Measurements from ENCODE around the gene MAN2A2.

Gene MAN2A2

DNA sequence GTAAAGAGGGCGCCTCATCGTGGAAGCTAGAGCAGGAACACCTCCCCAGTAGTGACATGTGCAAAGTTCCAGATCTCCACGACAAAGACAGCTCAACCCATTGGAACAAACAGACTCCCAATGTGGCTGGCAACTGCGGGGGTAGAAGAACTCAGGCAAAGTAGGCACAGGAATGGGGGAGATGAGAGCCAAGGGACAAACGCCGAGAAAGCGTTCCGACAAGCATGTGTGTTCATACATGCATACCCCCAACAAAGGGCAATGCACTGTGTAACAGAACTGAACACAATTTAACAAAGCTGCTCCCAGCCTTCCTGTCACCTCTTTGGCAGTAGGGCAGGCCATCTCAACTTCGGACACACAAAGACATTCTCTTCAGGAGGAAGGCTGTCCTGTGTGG is 63.2 kb downstream of the MAN2A2 start:
- TF ChIP-seq, protein P1, sequence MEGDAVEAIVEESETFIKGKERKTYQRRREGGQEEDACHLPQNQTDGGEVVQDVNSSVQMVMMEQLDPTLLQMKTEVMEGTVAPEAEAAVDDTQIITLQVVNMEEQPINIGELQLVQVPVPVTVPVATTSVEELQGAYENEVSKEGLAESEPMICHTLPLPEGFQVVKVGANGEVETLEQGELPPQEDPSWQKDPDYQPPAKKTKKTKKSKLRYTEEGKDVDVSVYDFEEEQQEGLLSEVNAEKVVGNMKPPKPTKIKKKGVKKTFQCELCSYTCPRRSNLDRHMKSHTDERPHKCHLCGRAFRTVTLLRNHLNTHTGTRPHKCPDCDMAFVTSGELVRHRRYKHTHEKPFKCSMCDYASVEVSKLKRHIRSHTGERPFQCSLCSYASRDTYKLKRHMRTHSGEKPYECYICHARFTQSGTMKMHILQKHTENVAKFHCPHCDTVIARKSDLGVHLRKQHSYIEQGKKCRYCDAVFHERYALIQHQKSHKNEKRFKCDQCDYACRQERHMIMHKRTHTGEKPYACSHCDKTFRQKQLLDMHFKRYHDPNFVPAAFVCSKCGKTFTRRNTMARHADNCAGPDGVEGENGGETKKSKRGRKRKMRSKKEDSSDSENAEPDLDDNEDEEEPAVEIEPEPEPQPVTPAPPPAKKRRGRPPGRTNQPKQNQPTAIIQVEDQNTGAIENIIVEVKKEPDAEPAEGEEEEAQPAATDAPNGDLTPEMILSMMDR (conservative IDR thresholded peaks at IDR 0.05; ENCODE audit: control insufficient read depth, insufficient read depth, low read depth, low read length), result no peak
- H3K4me3 ChIP-seq (ENCODE audit: control insufficient read depth, low read depth, low read length), result no peak overlapping the region
- no peak for DNase-seq (ENCODE audit: low read depth)

DNA sequence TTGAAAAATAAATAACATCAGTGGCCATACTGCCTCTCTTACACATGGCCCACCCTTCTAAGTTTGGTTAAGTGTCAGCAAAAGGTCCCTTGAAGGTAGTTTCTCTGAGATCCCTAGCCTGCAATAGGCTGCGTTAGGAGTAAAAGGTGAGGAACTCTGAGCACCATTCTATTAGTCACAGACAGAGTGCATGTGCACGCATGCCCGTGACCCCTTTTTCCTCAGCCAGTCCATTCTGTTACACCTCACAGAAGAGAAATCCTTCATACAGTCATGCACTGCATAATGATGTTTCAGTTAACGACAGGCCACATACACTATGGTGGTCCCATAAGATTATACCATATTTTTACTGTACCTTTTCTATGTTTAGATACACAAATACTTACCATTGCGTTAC is 64.1 kb downstream of the MAN2A2 start:
- TF ChIP-seq, protein P1 (conservative IDR thresholded peaks at IDR 0.05; ENCODE audit: control insufficient read depth, insufficient read depth, low read depth, low read length), result no peak
- DNase-seq (ENCODE audit: low read depth), result no peak
- no peak overlapping the region for H3K4me3 ChIP-seq (ENCODE audit: control insufficient read depth, low read depth, low read length)

DNA sequence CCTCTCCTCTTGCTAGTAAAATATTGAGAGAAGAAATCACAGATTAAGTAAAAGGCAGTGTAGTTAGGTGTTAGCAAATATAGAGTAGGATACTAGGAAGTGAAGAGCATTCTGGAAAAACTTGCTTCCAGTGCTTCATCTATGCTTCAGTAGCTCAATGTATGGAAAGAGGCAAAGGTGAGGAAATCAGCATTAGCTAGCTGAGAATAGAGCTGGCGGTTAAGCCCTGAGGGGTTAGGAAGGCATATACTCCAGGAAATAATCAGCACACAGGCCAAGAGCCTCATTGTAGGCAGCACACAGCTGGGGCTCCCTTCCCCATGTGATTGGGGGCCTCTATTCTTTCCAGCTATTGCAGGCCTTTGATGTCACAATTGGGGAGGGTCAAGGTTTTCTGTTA is 65.3 kb downstream of the MAN2A2 start:
- H3K4me3 ChIP-seq (ENCODE audit: control insufficient read depth, low read depth, low read length), result no peak overlapping the region
- no peak for DNase-seq (ENCODE audit: low read depth)
- TF ChIP-seq, protein P1 (conservative IDR thresholded peaks at IDR 0.05; ENCODE audit: control insufficient read depth, insufficient read depth, low read depth, low read length), result no peak

DNA sequence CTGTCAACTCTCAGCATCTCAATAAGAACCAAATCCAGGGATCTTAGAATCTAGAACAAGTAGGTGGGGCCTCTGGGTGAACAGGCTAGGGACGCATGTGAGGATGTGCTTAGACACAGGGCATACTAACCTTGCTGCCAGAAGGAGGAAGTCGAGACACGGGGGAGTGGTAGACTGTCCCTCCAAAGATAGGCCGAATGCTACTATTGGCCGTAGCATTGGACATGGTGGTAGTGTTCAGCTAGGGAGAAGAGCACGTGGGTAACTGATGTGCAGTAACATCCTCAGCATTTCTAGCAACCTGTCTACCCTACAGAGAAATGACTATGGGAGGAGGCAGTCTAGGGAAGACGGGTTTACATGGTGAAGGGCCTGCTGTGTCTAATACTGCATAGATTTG is 67.2 kb downstream of the MAN2A2 start:
- no peak for DNase-seq (ENCODE audit: low read depth)
- H3K4me3 ChIP-seq (ENCODE audit: control insufficient read depth, low read depth, low read length), result no peak overlapping the region
- TF ChIP-seq, protein P1 (conservative IDR thresholded peaks at IDR 0.05; ENCODE audit: control insufficient read depth, insufficient read depth, low read depth, low read length), result no peak

DNA sequence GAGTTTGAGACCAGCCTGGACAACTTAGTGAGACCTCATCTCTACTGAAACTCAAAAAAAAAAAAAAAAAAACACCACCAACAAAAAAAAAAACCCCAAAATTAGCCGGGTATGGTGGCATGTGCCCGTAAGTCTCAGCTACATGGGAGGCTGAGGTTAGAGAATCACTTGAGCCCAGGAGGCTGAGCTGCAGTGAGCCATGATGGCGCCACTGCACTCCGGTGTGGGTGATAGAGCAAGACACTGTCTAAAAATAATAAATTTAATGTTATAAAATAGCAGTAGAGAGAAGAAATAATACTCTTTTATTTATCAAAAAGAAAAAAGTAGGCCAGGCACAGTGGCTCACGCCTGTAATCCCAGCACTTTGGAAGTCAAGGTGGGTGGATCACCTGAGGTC is 69.0 kb downstream of the MAN2A2 start:
- no peak for DNase-seq (ENCODE audit: low read depth)
- H3K4me3 ChIP-seq (ENCODE audit: control insufficient read depth, low read depth, low read length), result no peak overlapping the region
- TF ChIP-seq, protein P1 (conservative IDR thresholded peaks at IDR 0.05; ENCODE audit: control insufficient read depth, insufficient read depth, low read depth, low read length), result no peak

Measured in fibroblast of mammary gland (primary cell).